Measurements from ENCODE around the gene MAP3K6.

Gene MAP3K6

DNA sequence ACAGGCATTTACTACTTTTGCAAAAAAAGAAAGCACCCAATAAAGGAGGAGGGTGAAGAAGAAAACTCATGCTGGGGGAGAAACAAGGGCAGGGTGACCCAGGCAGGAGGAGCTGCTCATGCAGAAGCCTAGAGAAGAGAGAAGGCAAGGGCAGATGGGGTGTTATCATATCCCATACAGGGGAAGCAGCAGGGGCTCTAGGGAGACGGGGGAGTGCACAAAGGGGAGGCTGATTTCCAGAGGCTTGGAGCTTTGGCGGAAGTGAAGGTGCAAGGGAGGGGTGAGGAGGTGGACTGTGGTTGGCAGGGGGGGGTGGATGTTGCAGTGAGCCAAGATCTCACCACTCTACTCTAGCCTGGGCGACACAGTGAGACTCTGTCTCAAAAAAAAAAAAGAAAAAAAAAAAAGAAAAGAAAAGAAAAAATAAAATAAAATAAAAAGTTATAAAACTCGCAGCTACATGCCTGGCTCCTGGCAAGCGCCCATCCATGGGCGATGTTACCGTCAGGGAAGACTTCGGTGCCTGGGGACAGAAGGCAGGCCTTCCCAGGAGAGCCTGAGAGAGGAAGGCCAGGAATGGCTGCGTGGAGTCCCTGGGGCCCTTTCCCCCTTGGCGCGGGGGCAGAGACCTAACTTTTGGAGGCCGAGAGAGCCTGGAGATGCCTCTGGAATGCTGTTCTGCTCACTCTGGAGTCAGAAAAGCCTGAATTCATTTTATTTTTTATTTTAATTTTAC lies 11.2 kb upstream of the MAP3K6 start:
- Histone ChIP-seq H4K91ac (ENCODE audit: low read depth, low read length, poor library complexity) (no peak overlapping the region), H3K27ac (replicated peaks; ENCODE audit: low read length) (no peak overlapping the region), H2BK12ac (ENCODE audit: low read length) (no peak overlapping the region), H3K18ac (ENCODE audit: low read length) (no peak overlapping the region), H3K23ac (ENCODE audit: low read depth, low read length, poor library complexity) (no peak overlapping the region), H3K79me1 (ENCODE audit: low read depth, low read length) (no peaks in the 10 kb centered on the region), H2BK120ac (ENCODE audit: low read depth, low read length) (no peak overlapping the region), H3K4me3 (ENCODE audit: low read length in 2 of 2) (no peak overlapping the region), H3K14ac (ENCODE audit: low read length) (no peak overlapping the region), H4K8ac (ENCODE audit: low read depth, low read length) (no peak overlapping the region), H3K4me1 (ENCODE audit: control insufficient read depth in 2 of 2, insufficient read depth in 1 of 2, low read depth in 1 of 2, low read length in 2 of 2) (peaks cover 0 to 5% of the 10 kb centered on the region in 2 donors), H2BK15ac (ENCODE audit: low read length) (no peak overlapping the region), H3K9me3 (replicated peaks in 1 of 2; ENCODE audit: control insufficient read depth in 2 of 2, insufficient read depth in 1 of 2, low read depth in 1 of 2, low read length in 2 of 2) (no peaks in the 10 kb centered on the region), H3K4me2 (ENCODE audit: insufficient read depth, low read length, poor library complexity, severe bottlenecking) (no peak overlapping the region), H3K27me3 (ENCODE audit: control insufficient read depth in 3 of 3, insufficient read depth in 3 of 3, low read depth in 1 of 3, low read length in 3 of 3) (peaks cover 0 to 40% (median 12%) of the 10 kb centered on the region in 3 experiments), H2AK5ac (ENCODE audit: low read depth, low read length) (no peak overlapping the region), H3K36me3 (replicated peaks in 1 of 2; ENCODE audit: control insufficient read depth in 2 of 2, insufficient read depth in 2 of 2, low read length in 2 of 2) (no peaks in the 10 kb centered on the region), H2BK5ac (ENCODE audit: low read length) (no peak overlapping the region), H3K4ac (ENCODE audit: low read length) (no peak overlapping the region), H2AFZ (ENCODE audit: low read length) (no peak overlapping the region), H3K9ac (ENCODE audit: low read depth, low read length, poor library complexity) (no peak overlapping the region)
- no CpG with 5 or more reads among the region's 12 CpGs for WGBS, 2 donors (ENCODE audit: extremely low coverage in 2 of 2, insufficient read length in 2 of 2, insufficient replicate concordance in 1 of 2)
- DNase-seq (ENCODE audit: low spot score), result no peak

DNA sequence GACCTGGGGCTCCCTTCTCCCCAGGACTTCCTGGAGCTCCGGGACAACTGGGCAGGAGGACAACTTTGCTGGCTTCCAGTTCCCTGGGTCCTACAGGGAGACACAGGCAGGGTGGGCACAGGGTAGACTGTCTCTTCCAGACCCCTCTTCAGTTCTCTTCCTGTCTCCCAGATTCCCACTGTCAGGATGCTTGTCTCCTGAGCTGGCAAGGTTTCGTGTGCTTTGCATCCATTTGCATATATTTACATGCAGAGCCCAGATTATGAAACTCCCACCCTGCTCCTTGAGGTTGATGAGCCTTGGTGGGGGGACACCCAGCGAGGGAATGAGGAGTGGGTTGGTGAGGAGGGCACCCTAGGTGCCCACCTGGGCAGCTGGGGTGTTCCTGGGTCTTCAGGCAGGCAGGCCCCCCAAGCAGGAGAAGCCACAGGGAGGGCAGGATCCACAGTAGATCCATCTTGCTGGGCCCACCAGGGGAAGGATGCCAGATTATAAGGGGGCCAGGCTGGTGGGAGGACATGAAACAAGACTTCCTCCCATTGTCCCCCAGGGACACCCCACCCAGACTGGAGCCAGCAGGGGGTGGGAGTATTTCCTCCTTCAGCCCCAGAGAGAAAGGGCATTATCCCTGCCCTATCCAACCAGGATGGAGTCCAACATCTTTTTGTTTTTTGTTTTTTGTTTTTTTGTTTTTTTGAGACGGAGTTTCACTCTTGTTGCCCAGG lies 7.8 kb upstream of the MAP3K6 start, which contains the start of gene FCN3:
TSS of gene FCN3 (minus strand) at position 463 of the 725 bp plus-strand sequence. CDS start at position 457, 6 bp downstream.
- no peak within 1 kb of the TSS for H3K4ac ChIP-seq (ENCODE audit: low read length)
- H2AFZ ChIP-seq (ENCODE audit: low read length), result no peak within 1 kb of the TSS
- H3K14ac ChIP-seq (ENCODE audit: low read length), result no peak within 1 kb of the TSS
- DNase-seq (ENCODE audit: low spot score), result no peak
- H3K23ac ChIP-seq (ENCODE audit: low read depth, low read length, poor library complexity), result no peak within 1 kb of the TSS
- no peaks in the 10 kb centered on the region for H3K79me1 ChIP-seq (ENCODE audit: low read depth, low read length)
- no peak within 1 kb of the TSS for H3K4me2 ChIP-seq (ENCODE audit: insufficient read depth, low read length, poor library complexity, severe bottlenecking)
- H2AK5ac ChIP-seq (ENCODE audit: low read depth, low read length), result peak within 1 kb of the TSS; percentile 34
- H4K91ac ChIP-seq (ENCODE audit: low read depth, low read length, poor library complexity), result no peak within 1 kb of the TSS
- H3K4me3 ChIP-seq (ENCODE audit: low read length in 2 of 2), result no peak within 1 kb of the TSS
- H3K18ac ChIP-seq (ENCODE audit: low read length), result no peak within 1 kb of the TSS
- peaks cover 0 to 2% of the 10 kb centered on the region in 2 donors for H3K4me1 ChIP-seq (ENCODE audit: control insufficient read depth in 2 of 2, insufficient read depth in 1 of 2, low read depth in 1 of 2, low read length in 2 of 2)
- peak within 1 kb of the TSS; percentile 88 for H2BK120ac ChIP-seq (ENCODE audit: low read depth, low read length)
- H3K36me3 ChIP-seq (replicated peaks in 1 of 2; ENCODE audit: control insufficient read depth in 2 of 2, insufficient read depth in 2 of 2, low read length in 2 of 2), result no peaks in the 10 kb centered on the region
- WGBS, 2 donors (ENCODE audit: extremely low coverage in 2 of 2, insufficient read length in 2 of 2, insufficient replicate concordance in 1 of 2), result no CpG with 5 or more reads among the region's 4 CpGs
- H2BK12ac ChIP-seq (ENCODE audit: low read length), result peak within 1 kb of the TSS; percentile 34
- no peaks in the 10 kb centered on the region for H3K9me3 ChIP-seq (replicated peaks in 1 of 2; ENCODE audit: control insufficient read depth in 2 of 2, insufficient read depth in 1 of 2, low read depth in 1 of 2, low read length in 2 of 2)
- H3K27ac ChIP-seq (replicated peaks; ENCODE audit: low read length), result no peak within 1 kb of the TSS
- peak within 1 kb of the TSS; percentile 67 for H3K9ac ChIP-seq (ENCODE audit: low read depth, low read length, poor library complexity)
- no peak within 1 kb of the TSS for H4K8ac ChIP-seq (ENCODE audit: low read depth, low read length)
- no peak within 1 kb of the TSS for H2BK5ac ChIP-seq (ENCODE audit: low read length)
- H2BK15ac ChIP-seq (ENCODE audit: low read length), result no peak within 1 kb of the TSS
- H3K27me3 ChIP-seq (ENCODE audit: control insufficient read depth in 3 of 3, insufficient read depth in 3 of 3, low read depth in 1 of 3, low read length in 3 of 3), result peaks cover 0 to 14% (median 0%) of the 10 kb centered on the region in 3 experiments

DNA sequence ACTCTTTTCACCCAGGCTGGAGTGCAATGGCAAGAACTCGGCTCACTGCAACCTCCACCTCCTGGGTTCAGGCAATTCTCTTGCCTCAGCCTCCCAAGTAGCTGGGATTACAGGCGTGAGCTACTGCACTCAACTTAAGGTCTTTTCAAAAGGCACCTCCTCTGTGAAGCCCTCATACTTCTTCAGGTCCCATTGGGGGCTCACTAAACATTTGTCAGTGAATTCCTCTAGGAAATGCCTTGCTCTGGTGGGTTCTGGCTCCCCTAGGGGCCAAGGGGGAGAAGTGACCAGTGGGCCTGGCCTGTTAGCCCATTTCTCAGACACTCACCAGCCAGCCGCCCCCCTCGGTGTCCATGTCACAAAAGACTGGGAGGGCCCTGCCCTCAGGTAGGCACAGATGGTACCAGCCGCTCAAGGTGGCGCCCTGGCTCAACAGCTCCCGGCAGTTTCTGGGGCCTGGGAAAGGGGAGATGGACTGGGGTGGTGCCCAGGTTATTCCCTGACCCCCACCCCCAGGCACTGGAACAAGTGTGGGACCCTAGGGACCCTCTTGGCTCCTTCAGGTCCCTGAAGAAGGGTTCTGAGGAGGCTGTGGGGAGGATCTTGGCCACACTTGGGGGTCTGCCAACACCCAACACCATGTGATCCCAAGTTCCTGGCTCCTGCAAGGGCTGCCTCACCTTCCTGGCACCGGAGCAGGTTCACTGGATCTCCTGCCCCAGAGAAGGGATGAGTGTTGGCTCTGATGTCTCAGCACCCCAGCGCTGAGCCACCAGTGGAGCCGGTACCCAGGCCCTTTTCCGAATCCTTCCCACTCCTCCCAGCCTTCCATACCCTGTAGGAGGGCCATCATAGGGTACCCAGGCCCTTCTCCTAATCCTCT lies 6.3 kb upstream of the MAP3K6 start:
- H3K36me3 ChIP-seq (replicated peaks in 1 of 2; ENCODE audit: control insufficient read depth in 2 of 2, insufficient read depth in 2 of 2, low read length in 2 of 2), result no peaks in the 10 kb centered on the region
- H2BK12ac ChIP-seq (ENCODE audit: low read length), result no peak overlapping the region
- H3K79me1 ChIP-seq (ENCODE audit: low read depth, low read length), result no peaks in the 10 kb centered on the region
- no peak overlapping the region for H3K18ac ChIP-seq (ENCODE audit: low read length)
- no peak overlapping the region for H3K4ac ChIP-seq (ENCODE audit: low read length)
- no peak for DNase-seq (ENCODE audit: low spot score)
- H3K27me3 ChIP-seq (ENCODE audit: control insufficient read depth in 3 of 3, insufficient read depth in 3 of 3, low read depth in 1 of 3, low read length in 3 of 3), result peaks cover 0 to 14% (median 0%) of the 10 kb centered on the region in 3 experiments
- no peak overlapping the region for H3K4me3 ChIP-seq (ENCODE audit: low read length in 2 of 2)
- no peak overlapping the region for H2BK5ac ChIP-seq (ENCODE audit: low read length)
- H3K9me3 ChIP-seq (replicated peaks in 1 of 2; ENCODE audit: control insufficient read depth in 2 of 2, insufficient read depth in 1 of 2, low read depth in 1 of 2, low read length in 2 of 2), result no peaks in the 10 kb centered on the region
- H3K14ac ChIP-seq (ENCODE audit: low read length), result no peak overlapping the region
- H3K9ac ChIP-seq (ENCODE audit: low read depth, low read length, poor library complexity), result no peak overlapping the region
- H3K4me2 ChIP-seq (ENCODE audit: insufficient read depth, low read length, poor library complexity, severe bottlenecking), result no peak overlapping the region
- WGBS, 2 donors (ENCODE audit: extremely low coverage in 2 of 2, insufficient read length in 2 of 2, insufficient replicate concordance in 1 of 2), result no CpG with 5 or more reads among the region's 11 CpGs
- H2BK120ac ChIP-seq (ENCODE audit: low read depth, low read length), result no peak overlapping the region
- H3K23ac ChIP-seq (ENCODE audit: low read depth, low read length, poor library complexity), result no peak overlapping the region
- H2AFZ ChIP-seq (ENCODE audit: low read length), result no peak overlapping the region
- H2AK5ac ChIP-seq (ENCODE audit: low read depth, low read length), result no peak overlapping the region
- H2BK15ac ChIP-seq (ENCODE audit: low read length), result no peak overlapping the region
- H3K27ac ChIP-seq (replicated peaks; ENCODE audit: low read length), result no peak overlapping the region
- no peaks in the 10 kb centered on the region for H3K4me1 ChIP-seq (ENCODE audit: control insufficient read depth in 2 of 2, insufficient read depth in 1 of 2, low read depth in 1 of 2, low read length in 2 of 2)
- H4K8ac ChIP-seq (ENCODE audit: low read depth, low read length), result no peak overlapping the region
- no peak overlapping the region for H4K91ac ChIP-seq (ENCODE audit: low read depth, low read length, poor library complexity)

Measured in neuronal stem cell (in vitro differentiated cells).